ENCODE data around the gene USP6NL. TPM values are rescaled to one million over a fixed set of nuclear protein-coding genes. Genes with fewer than 3 reads are reported as not detected.

USP6NL gene
- polyA plus RNA-seq, 1 of the 3 experiments (the other 2 are of a cell fraction), result 8.9 TPM

DNA sequence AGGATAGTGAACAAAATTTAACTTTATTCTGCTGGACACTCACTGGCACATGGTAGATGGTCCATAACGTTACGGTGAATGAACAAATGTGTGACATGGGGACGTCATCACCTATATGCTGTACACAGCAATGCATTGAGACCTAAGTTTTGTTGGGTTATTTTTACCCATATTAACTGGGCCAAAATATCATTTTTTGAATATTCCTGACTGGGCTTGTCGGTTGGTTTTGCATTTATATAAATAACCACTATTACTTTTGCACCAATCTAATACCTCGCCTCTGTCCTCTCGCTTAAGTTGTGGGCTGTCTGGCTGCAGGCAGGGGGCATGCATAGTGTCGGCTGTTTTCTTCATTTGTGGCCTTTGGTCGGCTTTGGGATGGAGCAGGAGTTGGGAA, 161.7 kb downstream of the USP6NL start:
- no peak for DNase-seq
- Histone ChIP-seq H3F3A (replicated peaks; ENCODE audit: insufficient read depth) (no peaks in the 10 kb centered on the region), H4K20me1 (ENCODE audit: insufficient read depth) (no peaks in the 10 kb centered on the region), H3K4me1 (ENCODE audit: control insufficient read depth in 1 of 2, insufficient read depth in 2 of 2, low read depth in 1 of 2, low read length in 1 of 2) (peaks cover 0 to 4% of the 10 kb centered on the region in 2 experiments; a peak in 1 of 4 replicates), H3K27me3 (ENCODE audit: insufficient read depth) (no peaks in the 10 kb centered on the region), H3K36me3 (replicated peaks in 1 of 2; ENCODE audit: control insufficient read depth in 1 of 2, insufficient read depth in 2 of 2, low read length in 1 of 2) (no peaks in the 10 kb centered on the region), H3K9ac (no peak overlapping the region), H3K4me3 (ENCODE audit: low read depth in 2 of 2, low read length in 1 of 2) (no peak overlapping the region), H3K79me2 (ENCODE audit: insufficient read depth) (no peaks in the 10 kb centered on the region), H2AFZ (ENCODE audit: low read depth) (no peak overlapping the region), H3K27ac (ENCODE audit: low read depth in 2 of 2, low read length in 1 of 2) (no peak overlapping the region), H3K9me3 (no peaks in the 10 kb centered on the region), H3K4me2 (no peak overlapping the region), H3K9me2 (no peaks in the 10 kb centered on the region)
- TF ChIP-seq MXI1 (IDR thresholded peaks at IDR 0.05; ENCODE audit: low read depth, low read length) (no peak), ELF1 (IDR thresholded peaks at IDR 0.05) (no peak), FOXM1 (IDR thresholded peaks at IDR 0.05; ENCODE audit: low read depth) (no peak), CTCF (IDR thresholded peaks at IDR 0.05) (no peak), RXRA (IDR thresholded peaks at IDR 0.05; ENCODE audit: borderline replicate concordance, low read depth) (no peak), SMC3 (IDR thresholded peaks at IDR 0.05; ENCODE audit: low read depth, low read length) (no peak), TEAD4 (IDR thresholded peaks at IDR 0.05; ENCODE audit: borderline replicate concordance, insufficient read depth) (no peak), NFIC (IDR thresholded peaks at IDR 0.05; ENCODE audit: borderline replicate concordance) (no peak), GABPA (IDR thresholded peaks at IDR 0.05; ENCODE audit: low read depth) (no peak), IRF3 (IDR thresholded peaks at IDR 0.05; ENCODE audit: low read depth, low read length) (no peak), TAF1 (IDR thresholded peaks at IDR 0.05; ENCODE audit: borderline replicate concordance, low read depth, low read length) (no peak), PBX3 (IDR thresholded peaks at IDR 0.05) (no peak), USF2 (IDR thresholded peaks at IDR 0.05; ENCODE audit: borderline replicate concordance, low read depth, low read length) (no peak)
- TF ChIP-seq, protein P1, sequence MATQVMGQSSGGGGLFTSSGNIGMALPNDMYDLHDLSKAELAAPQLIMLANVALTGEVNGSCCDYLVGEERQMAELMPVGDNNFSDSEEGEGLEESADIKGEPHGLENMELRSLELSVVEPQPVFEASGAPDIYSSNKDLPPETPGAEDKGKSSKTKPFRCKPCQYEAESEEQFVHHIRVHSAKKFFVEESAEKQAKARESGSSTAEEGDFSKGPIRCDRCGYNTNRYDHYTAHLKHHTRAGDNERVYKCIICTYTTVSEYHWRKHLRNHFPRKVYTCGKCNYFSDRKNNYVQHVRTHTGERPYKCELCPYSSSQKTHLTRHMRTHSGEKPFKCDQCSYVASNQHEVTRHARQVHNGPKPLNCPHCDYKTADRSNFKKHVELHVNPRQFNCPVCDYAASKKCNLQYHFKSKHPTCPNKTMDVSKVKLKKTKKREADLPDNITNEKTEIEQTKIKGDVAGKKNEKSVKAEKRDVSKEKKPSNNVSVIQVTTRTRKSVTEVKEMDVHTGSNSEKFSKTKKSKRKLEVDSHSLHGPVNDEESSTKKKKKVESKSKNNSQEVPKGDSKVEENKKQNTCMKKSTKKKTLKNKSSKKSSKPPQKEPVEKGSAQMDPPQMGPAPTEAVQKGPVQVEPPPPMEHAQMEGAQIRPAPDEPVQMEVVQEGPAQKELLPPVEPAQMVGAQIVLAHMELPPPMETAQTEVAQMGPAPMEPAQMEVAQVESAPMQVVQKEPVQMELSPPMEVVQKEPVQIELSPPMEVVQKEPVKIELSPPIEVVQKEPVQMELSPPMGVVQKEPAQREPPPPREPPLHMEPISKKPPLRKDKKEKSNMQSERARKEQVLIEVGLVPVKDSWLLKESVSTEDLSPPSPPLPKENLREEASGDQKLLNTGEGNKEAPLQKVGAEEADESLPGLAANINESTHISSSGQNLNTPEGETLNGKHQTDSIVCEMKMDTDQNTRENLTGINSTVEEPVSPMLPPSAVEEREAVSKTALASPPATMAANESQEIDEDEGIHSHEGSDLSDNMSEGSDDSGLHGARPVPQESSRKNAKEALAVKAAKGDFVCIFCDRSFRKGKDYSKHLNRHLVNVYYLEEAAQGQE (IDR thresholded peaks at IDR 0.05; ENCODE audit: low read depth, low read length), result no peak
- TF ChIP-seq, protein P2, sequence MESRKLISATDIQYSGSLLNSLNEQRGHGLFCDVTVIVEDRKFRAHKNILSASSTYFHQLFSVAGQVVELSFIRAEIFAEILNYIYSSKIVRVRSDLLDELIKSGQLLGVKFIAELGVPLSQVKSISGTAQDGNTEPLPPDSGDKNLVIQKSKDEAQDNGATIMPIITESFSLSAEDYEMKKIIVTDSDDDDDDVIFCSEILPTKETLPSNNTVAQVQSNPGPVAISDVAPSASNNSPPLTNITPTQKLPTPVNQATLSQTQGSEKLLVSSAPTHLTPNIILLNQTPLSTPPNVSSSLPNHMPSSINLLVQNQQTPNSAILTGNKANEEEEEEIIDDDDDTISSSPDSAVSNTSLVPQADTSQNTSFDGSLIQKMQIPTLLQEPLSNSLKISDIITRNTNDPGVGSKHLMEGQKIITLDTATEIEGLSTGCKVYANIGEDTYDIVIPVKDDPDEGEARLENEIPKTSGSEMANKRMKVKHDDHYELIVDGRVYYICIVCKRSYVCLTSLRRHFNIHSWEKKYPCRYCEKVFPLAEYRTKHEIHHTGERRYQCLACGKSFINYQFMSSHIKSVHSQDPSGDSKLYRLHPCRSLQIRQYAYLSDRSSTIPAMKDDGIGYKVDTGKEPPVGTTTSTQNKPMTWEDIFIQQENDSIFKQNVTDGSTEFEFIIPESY (IDR thresholded peaks at IDR 0.05; ENCODE audit: borderline replicate concordance, low read depth), result no peak
- TF ChIP-seq, protein P3, sequence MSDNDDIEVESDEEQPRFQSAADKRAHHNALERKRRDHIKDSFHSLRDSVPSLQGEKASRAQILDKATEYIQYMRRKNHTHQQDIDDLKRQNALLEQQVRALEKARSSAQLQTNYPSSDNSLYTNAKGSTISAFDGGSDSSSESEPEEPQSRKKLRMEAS (IDR thresholded peaks at IDR 0.05; ENCODE audit: low read depth), result no peak
- 51% methylated on average over 8 of the region's 8 CpGs for WGBS (ENCODE audit: low lambda C conversion rate)
- CTCF ChIA-PET, result no interaction called here
- POLR2A ChIA-PET, result no interaction called here
